GM21786 (cell line): ENCODE data around the gene HLF.

ENCODE experiments used
- ATAC-seq: cut with Tn5 transposase; IDR thresholded peaks from one replicate; pipeline ENCODE4 v1.9.1; 2021; ENCODE audit not compliant: unreplicated experiment

HLF gene

DNA sequence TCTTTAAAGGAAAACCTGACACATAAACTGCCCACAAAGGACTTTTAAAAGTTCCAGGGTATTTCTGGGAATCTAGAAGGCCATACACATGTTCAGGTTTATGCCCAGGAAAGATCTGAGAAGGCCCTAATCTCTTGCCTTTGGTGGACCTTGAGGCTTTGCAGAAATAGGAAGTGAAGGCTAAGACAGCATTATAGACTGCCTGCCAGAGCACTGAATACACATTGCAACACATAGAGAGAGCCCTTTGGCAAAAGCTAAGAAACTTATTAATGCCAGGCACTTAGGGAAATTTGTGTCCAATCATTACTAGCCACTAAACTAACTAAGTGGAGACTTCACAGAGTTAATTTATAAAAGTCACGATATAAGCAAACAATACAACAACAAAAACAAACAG lies 86.5 kb downstream of the HLF start:
- no peak for ATAC-seq

- no peak for ATAC-seq
Measured at GRCh38 chr17:55354010-55354409, 89.2 kb downstream of the HLF start.

GRCh38 chr17:55354941-55355340 lies 90.2 kb downstream of the HLF start:
- no peak for ATAC-seq

DNA sequence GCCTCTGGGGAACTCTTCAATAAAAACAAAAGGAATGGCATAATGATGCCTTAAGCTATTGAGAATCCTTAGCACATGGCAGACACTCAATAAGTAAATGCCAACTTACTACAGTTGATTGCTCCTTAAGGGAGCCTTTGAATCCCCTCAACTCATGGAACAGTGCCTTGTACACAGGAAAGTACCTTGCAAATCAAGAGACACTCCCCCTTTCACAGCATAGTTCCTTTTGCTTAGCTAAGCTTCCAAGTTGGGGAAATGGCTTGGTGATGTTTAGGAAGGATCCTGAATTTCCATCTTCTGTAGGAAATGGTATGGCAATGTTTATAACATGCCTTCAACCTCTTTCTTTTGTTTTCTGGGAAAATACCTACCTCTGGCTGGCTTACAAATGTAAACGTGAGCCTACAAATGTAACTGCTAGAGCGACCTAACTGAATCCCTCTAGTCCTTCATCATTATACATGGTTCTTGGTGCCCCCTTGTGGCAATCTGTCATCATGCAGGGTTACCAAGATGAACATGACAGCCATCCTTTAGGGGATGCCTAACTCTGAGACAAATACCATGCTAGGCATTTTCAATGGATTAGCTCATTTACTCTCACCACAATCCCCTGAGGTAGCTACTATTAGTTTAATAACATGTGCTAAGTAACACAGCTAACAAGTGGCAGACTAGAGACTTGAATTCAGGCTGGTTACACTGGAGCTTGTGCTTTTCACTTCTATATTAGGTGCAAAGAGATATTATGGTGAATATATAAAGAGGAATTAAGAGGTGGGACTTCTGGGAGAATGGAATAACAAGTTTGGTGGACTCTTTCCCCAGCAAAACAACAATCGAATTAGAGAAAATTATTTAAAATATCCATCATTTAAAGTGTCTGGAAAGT lies 91.9 kb downstream of the HLF start:
- ATAC-seq: peak; percentile 98

DNA sequence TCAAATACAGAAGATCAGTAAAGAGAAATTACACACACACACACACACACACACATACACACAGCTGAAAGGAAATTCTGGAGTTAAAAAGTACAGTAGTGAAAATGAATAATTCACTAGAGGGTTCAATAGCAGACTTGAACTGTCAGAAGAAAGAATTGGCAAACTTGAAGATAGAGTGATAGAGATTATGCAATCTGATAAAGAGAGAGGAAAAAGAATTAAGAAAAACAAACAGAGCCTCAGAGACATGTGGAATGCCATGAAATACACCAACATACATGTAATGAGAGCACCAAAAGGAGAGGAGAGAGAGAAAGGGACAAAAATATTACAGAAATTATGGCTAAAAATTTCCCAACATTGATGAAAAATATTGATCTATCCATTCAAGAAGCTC lies 96.2 kb downstream of the HLF start:
- ATAC-seq: no peak

DNA sequence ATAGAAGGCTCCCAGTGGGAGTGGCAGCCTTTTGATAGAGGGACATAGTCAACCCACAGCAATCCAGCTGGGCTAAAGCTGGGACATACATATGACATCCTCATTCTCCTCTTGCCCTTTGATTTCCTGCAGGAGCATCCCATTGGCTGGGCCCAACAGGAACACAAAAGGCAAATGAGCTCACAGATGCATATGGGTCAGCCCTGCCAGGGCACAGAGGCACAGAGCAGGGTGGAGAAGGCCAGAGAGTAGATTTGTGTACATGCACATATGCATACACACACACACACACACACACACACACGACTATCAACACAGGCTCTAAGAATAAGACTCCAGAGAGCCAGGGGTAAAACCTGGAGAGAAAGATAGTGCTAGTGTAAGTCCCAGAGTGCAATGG lies 98.3 kb downstream of the HLF start:
- ATAC-seq: no peak

GRCh38 chr17:55366020-55366481 lies 101.3 kb downstream of the HLF start:
- ATAC-seq: no peak

DNA sequence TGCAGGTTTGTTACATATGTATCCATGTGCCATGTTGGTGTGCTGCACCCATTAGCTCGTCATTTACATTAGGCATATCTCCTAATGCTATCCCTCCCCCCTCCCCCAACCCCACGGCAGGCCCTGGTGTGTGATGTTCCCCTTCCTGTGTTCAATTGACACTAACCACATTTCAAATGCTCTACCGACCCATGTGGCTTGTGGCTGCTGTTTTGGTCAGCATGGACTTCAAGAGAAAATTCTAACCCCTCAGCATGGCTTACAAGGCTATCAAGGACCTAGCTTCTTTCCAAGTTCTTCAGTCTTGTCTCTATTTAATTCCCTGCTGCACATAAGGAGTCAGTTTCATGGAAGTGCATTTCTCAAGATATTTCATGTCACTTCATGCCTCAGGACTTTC lies 103.9 kb downstream of the HLF start:
- no peak for ATAC-seq
